IMR-90 (cell line): ENCODE results near the gene ZDHHC1. TPM values are rescaled to one million over a fixed set of nuclear protein-coding genes. Genes with fewer than 3 reads are reported as not detected.
A peak's percentile ranks its signal among the peaks of the same experiment; 100 is the strongest.

Experiments
- ATAC-seq: fragments of 200-7000 bp; cut with Tn5 transposase; 2 replicates; pipeline ENCODE4 v1.9.1; 2020; ENCODE audit warnings: low read depth, mild to moderate bottlenecking, moderate library complexity
- BruUV-seq: library from RNA; stranded (reverse); fragments of 400-500 nt; replicated peaks from 2 replicates; lab custom pipeline; 2021; lab: Mats Ljungman, UMichigan
- CTCF ChIA-PET: fragments of 300-600 bp; formaldehyde crosslinking; extraction: SDS; loops from one replicate; lab custom pipeline; 2021; ENCODE audit warnings: antibody characterized with exemption; lab: Yijun Ruan, JAX
- POLR2A ChIA-PET: fragments of 300-600 bp; sonication (Branson Sonifier 250); formaldehyde crosslinking; loops from one replicate; lab custom pipeline; 2022; ENCODE audit warnings: antibody characterized with exemption; ENCODE audit not compliant: unreplicated experiment; lab: Charles Lee
- DNase-seq: peaks from one replicate; pipeline ENCODE4 v3.0.0; 2013
- H2AFZ ChIP-seq: replicated peaks from 2 replicates; pipeline ENCODE3; 2013; ENCODE audit warnings: low read length, mild to moderate bottlenecking; ENCODE audit not compliant: poor library complexity
- H2AK5ac ChIP-seq: 2 replicates; pipeline ENCODE4 v1.6.1; 2013; ENCODE audit warnings: low read depth, low read length, inconsistent platforms
- H2AK9ac ChIP-seq: replicated peaks from 2 replicates; pipeline ENCODE3; 2013; ENCODE audit warnings: mild to moderate bottlenecking, low read depth, low read length, moderate library complexity; ENCODE audit not compliant: poor library complexity
- H2BK120ac ChIP-seq: 2 replicates; pipeline ENCODE4 v1.6.1; 2013; ENCODE audit warnings: low read depth, low read length, inconsistent platforms
- H2BK15ac ChIP-seq: 3 replicates; pipeline ENCODE4 v1.6.1; 2013; ENCODE audit warnings: low read depth, low read length, inconsistent platforms
- H2BK20ac ChIP-seq: 2 replicates; pipeline ENCODE4 v1.6.1; 2013; ENCODE audit warnings: low read depth, mild to moderate bottlenecking, inconsistent platforms, low read length, moderate library complexity
- H2BK5ac ChIP-seq: 2 replicates; pipeline ENCODE4 v1.6.1; 2013; ENCODE audit warnings: mild to moderate bottlenecking, low read depth, low read length, inconsistent platforms; ENCODE audit not compliant: poor library complexity, severe bottlenecking
- H3K14ac ChIP-seq: replicated peaks from 2 replicates; pipeline ENCODE4 v1.6.1; 2013; ENCODE audit warnings: low read depth, low read length, inconsistent platforms
- H3K18ac ChIP-seq: 2 replicates; pipeline ENCODE4 v1.6.1; 2013; ENCODE audit warnings: low read depth, low read length, control low read depth
- H3K23ac ChIP-seq: 2 replicates; pipeline ENCODE4 v1.6.1; 2013; ENCODE audit warnings: low read depth, low read length, inconsistent platforms
- H3K27ac ChIP-seq: 2 replicates; pipeline ENCODE4 v1.5.1; 2013; ENCODE audit warnings: mild to moderate bottlenecking, control low read depth, low read length; ENCODE audit not compliant: insufficient read depth
- H3K27me3 ChIP-seq: 2 replicates; pipeline ENCODE4 v1.6.1; 2013; ENCODE audit warnings: low read length; ENCODE audit not compliant: control insufficient read depth, insufficient read depth
- H3K36me3 ChIP-seq: 2 replicates; pipeline ENCODE4 v1.6.1; 2013; ENCODE audit warnings: low read length, mixed read lengths; ENCODE audit not compliant: control insufficient read depth, insufficient read depth
- H3K4ac ChIP-seq: 2 replicates; pipeline ENCODE4 v1.6.1; 2013; ENCODE audit warnings: low read depth, low read length, inconsistent platforms
- H3K4me1 ChIP-seq: 2 replicates; pipeline ENCODE4 v1.6.1; 2013; ENCODE audit warnings: low read length, mixed read lengths; ENCODE audit not compliant: control insufficient read depth, insufficient read depth
- H3K4me2 ChIP-seq: 2 replicates; pipeline ENCODE4 v1.6.1; 2013; ENCODE audit warnings: low read depth, mild to moderate bottlenecking, control low read depth, low read length, moderate library complexity
- H3K4me3 ChIP-seq: 2 replicates; pipeline ENCODE4 v1.5.1; 2013; ENCODE audit warnings: low read depth, mild to moderate bottlenecking, control low read depth, low read length, moderate library complexity; ENCODE audit not compliant: insufficient read depth
- H3K56ac ChIP-seq: 2 replicates; pipeline ENCODE4 v1.6.1; 2013; ENCODE audit warnings: low read length, inconsistent platforms; ENCODE audit not compliant: insufficient read depth; ENCODE audit errors: extremely low read depth
- H3K79me1 ChIP-seq, 2 experiments: 2 replicates each; pipeline ENCODE4 v1.6.1; 2013; ENCODE audit warnings: low read length in 2 of 2, inconsistent platforms in 1 of 2, low read depth in 1 of 2
- H3K9ac ChIP-seq: 2 replicates; pipeline ENCODE4 v1.6.1; 2013; ENCODE audit warnings: low read depth, low read length, control low read depth
- H3K9me1 ChIP-seq: 2 replicates; pipeline ENCODE4 v1.6.1; 2013; ENCODE audit warnings: low read length, inconsistent platforms; ENCODE audit not compliant: insufficient read depth
- H3K9me3 ChIP-seq: 2 replicates; pipeline ENCODE4 v1.6.1; 2013; ENCODE audit warnings: low read length; ENCODE audit not compliant: control insufficient read depth, insufficient read depth
- H4K20me1 ChIP-seq: 2 replicates; pipeline ENCODE4 v1.6.1; 2013; ENCODE audit warnings: low read length, inconsistent platforms; ENCODE audit not compliant: insufficient read depth
- H4K5ac ChIP-seq: 2 replicates; pipeline ENCODE4 v1.6.1; 2013; ENCODE audit warnings: mild to moderate bottlenecking, low read depth, low read length, control low read depth
- H4K8ac ChIP-seq, 2 experiments: 2 replicates each; pipeline ENCODE4 v1.6.1; 2013; ENCODE audit warnings: low read depth in 2 of 2, low read length in 2 of 2, control low read depth in 1 of 2, inconsistent platforms in 1 of 2
- H4K91ac ChIP-seq: 2 replicates; pipeline ENCODE4 v1.6.1; 2013; ENCODE audit warnings: low read depth, low read length, inconsistent platforms; ENCODE audit not compliant: insufficient read depth
- FOS ChIP-seq: fragments of 150-350 bp; IDR thresholded peaks from 2 replicates; pipeline ENCODE4 v1.6.1; 2016; ENCODE audit warnings: low read depth, low read length
- NFE2L2 ChIP-seq: fragments of 150-350 bp; IDR thresholded peaks from 2 replicates; pipeline ENCODE4 v1.6.1; 2016; ENCODE audit warnings: low read depth, mild to moderate bottlenecking, low read length
- RAD21 ChIP-seq: IDR thresholded peaks from 2 replicates; pipeline ENCODE4 v1.6.1; 2012; ENCODE audit warnings: low read length, improper control_type of control experiment
- SMC3 ChIP-seq: fragments of 150-350 bp; IDR thresholded peaks from 2 replicates; pipeline ENCODE4 v1.6.1; 2016; ENCODE audit warnings: low read depth, mild to moderate bottlenecking, antibody characterized with exemption, low read length, moderate library complexity
- USF2 ChIP-seq: fragments of 150-350 bp; IDR thresholded peaks from 2 replicates; pipeline ENCODE4 v1.6.1; 2017; ENCODE audit warnings: mild to moderate bottlenecking, antibody characterized with exemption, low read length, low read depth
- WGBS, 2 experiments: methylation state at CpG; one replicate each; pipeline versions ENCODE4 v1.1.5 to v1.1.7; 2013; ENCODE audit warnings: missing lambda C conversion rate in 2 of 2; ENCODE audit not compliant: insufficient read length in 1 of 2; ENCODE audit errors: extremely low coverage in 2 of 2; 5-methylcytosine and 5-hydroxymethylcytosine counted together
- dilution Hi-C: fragments of 300-500 bp; cut with HindIII; formaldehyde crosslinking; loops from one replicate; pipeline ENCODE4 v1.14.3; 2018; ENCODE audit warnings: low sequenced_read_pairs; ENCODE audit not compliant: unreplicated experiment
- in situ Hi-C: fragments of 300-500 bp; cut with MboI; formaldehyde crosslinking; loops from 3 replicates; pipeline ENCODE4 v1.14.3; 2019; ENCODE audit warnings: low sequenced_read_pairs, inconsistent platforms, mixed read lengths
- intact Hi-C: fragments of 100-400 bp; cut with micrococcal nuclease; formaldehyde crosslinking; loops from 2 replicates; pipeline ENCODE4 v1.10.0; 2022
- polyA plus RNA-seq, 3 experiments: library from polyadenylated mRNA; depleted of rRNA; stranded (reverse); fragments of >200 nt; gene quantifications; 2 replicates each; pipeline ENCODE4 v1.2.3, GENCODE V29; 2012; ENCODE audit warnings: low replicate concordance in 1 of 3
- total RNA-seq: library from RNA; depleted of rRNA; stranded (reverse); fragments of >200 nt; gene quantifications from 2 replicates; pipeline ENCODE4 v1.2.3, GENCODE V29; 2012

The ZDHHC1 gene
- total and polyA plus RNA-seq, 2 of the 4 experiments (the other 2 are of a cell fraction) = 2.0 to 5.9 TPM

- H3K23ac ChIP-seq = no peak overlapping the region
- no peak overlapping the region for H2BK120ac ChIP-seq
- no peak for ATAC-seq
- no peak for TF ChIP-seq FOS
- no peak for TF ChIP-seq USF2
- no peak for TF ChIP-seq SMC3
- TF ChIP-seq RAD21 = no peak
- TF ChIP-seq NFE2L2 = no peak
- no peak overlapping the region for H4K5ac ChIP-seq
- H3K9me1 ChIP-seq = no peaks in the 10 kb centered on the region
- H3K18ac ChIP-seq = no peak overlapping the region
- H3K4me1 ChIP-seq = no peaks in the 10 kb centered on the region; the same call in 1 of the 2 replicates
- intact Hi-C loops = no loop called here
- peak overlapping the region; percentile 18 for H2AFZ ChIP-seq
- H3K27ac ChIP-seq = no peak overlapping the region
- ChIA-PET CTCF (no interaction called here), POLR2A (no interaction called here)
- H3K56ac ChIP-seq = no peak overlapping the region
- H3K9me3 ChIP-seq = no peaks in the 10 kb centered on the region
- BruUV-seq = no TSS peak
- peak; percentile 25 for DNase-seq
- no peak overlapping the region for H3K4me3 ChIP-seq
- H2AK5ac ChIP-seq = no peak overlapping the region
- H4K8ac ChIP-seq = no peak overlapping the region
- in situ Hi-C loops = no loop called here
- H2AK9ac ChIP-seq = no peak overlapping the region
- no peak overlapping the region for H3K9ac ChIP-seq
- peaks cover 2 to 9% of the 10 kb centered on the region in 2 experiments; a peak in 3 of 4 replicates for H3K79me1 ChIP-seq
- H3K36me3 ChIP-seq = no peaks in the 10 kb centered on the region
- H3K27me3 ChIP-seq = peaks cover 6% of the 10 kb centered on the region
- H2BK5ac ChIP-seq = no peak overlapping the region
- no peak overlapping the region for H2BK20ac ChIP-seq
- WGBS, 2 experiments = 100% methylated on average over 2 of the region's 3 CpGs; no CpG with 5 or more reads in 1 of the 2 experiments
- no peak overlapping the region for H3K4me2 ChIP-seq
- H3K4ac ChIP-seq = no peak overlapping the region
- no peak overlapping the region for H2BK15ac ChIP-seq
- H4K91ac ChIP-seq = no peak overlapping the region
- no peak overlapping the region for H3K14ac ChIP-seq
- dilution Hi-C loops = no loop called here
- H4K20me1 ChIP-seq = no peaks in the 10 kb centered on the region
Measured at GRCh38 chr16:67419502-67419901, 3.2 kb upstream of the ZDHHC1 start.
